PC-3 (cell line): ENCODE data around the gene SIPA1. TPM values are rescaled to one million over a fixed set of nuclear protein-coding genes. Genes with fewer than 3 reads are reported as not detected.
"Not testable (repeated sequence)": the region's sequence is repeated elsewhere in the genome, so short reads cannot be mapped to it uniquely, and the experiment has no call there.

ENCODE experiments used
- ATAC-seq: fragments of 200-7000 bp; cut with Tn5 transposase; 2 replicates; pipeline ENCODE4 v1.9.1; 2020; ENCODE audit warnings: mild to moderate bottlenecking, moderate library complexity
- BruUV-seq: library from RNA; stranded (reverse); fragments of 400-500 nt; replicated peaks from 2 replicates; lab custom pipeline; 2021; lab: Mats Ljungman, UMichigan
- CTCF ChIA-PET: fragments of 300-600 bp; sonication (Branson Sonifier 250); formaldehyde crosslinking; loops from one replicate; lab custom pipeline; 2022; ENCODE audit warnings: antibody characterized with exemption; lab: Charles Lee
- POLR2A ChIA-PET: fragments of 300-600 bp; sonication (Branson Sonifier 250); formaldehyde crosslinking; loops from one replicate; lab custom pipeline; 2022; ENCODE audit warnings: antibody characterized with exemption; ENCODE audit not compliant: unreplicated experiment; lab: Charles Lee
- DNase-seq: peaks from one replicate; pipeline ENCODE4 v3.0.0-alpha.2; 2015
- H2AFZ ChIP-seq: fragments of 300-600 bp; sonication (generic); 2 replicates; pipeline ENCODE4 v1.6.0; 2016; ENCODE audit warnings: antibody characterized with exemption, low read length
- H3F3A ChIP-seq: fragments of 300-600 bp; sonication (generic); one replicate; pipeline ENCODE4 v1.6.0; 2017; ENCODE audit warnings: antibody characterized with exemption, low read length, control low read depth, mild to moderate bottlenecking; ENCODE audit not compliant: unreplicated experiment
- H3K27ac ChIP-seq: fragments of 300-600 bp; sonication (generic); 2 replicates; pipeline ENCODE4 v1.5.1; 2016; ENCODE audit warnings: mild to moderate bottlenecking, low read length
- H3K27me3 ChIP-seq: fragments of 300-600 bp; sonication (generic); 2 replicates; pipeline ENCODE4 v1.6.1; 2016; ENCODE audit warnings: low read length, mixed read lengths
- H3K36me3 ChIP-seq: fragments of 300-600 bp; sonication (generic); 2 replicates; pipeline ENCODE4 v1.6.1; 2016; ENCODE audit warnings: low read depth, mixed run types, low read length, mixed read lengths
- H3K4me1 ChIP-seq: fragments of 300-600 bp; sonication (generic); 2 replicates; pipeline ENCODE4 v1.5.1; 2016; ENCODE audit warnings: low read length; ENCODE audit not compliant: insufficient read depth
- H3K4me2 ChIP-seq: fragments of 300-600 bp; sonication (generic); 2 replicates; pipeline ENCODE4 v1.6.0; 2016; ENCODE audit warnings: low read length
- H3K4me3 ChIP-seq: fragments of 300-600 bp; sonication (generic); 2 replicates; pipeline ENCODE4 v1.5.1; 2016; ENCODE audit warnings: mild to moderate bottlenecking, low read length, mixed read lengths
- H3K79me2 ChIP-seq: fragments of 300-600 bp; sonication (generic); 2 replicates; pipeline ENCODE4 v1.6.1; 2017; ENCODE audit warnings: low read length, mixed read lengths
- H3K9ac ChIP-seq: fragments of 300-600 bp; sonication (generic); 2 replicates; pipeline ENCODE4 v1.6.0; 2016; ENCODE audit warnings: mild to moderate bottlenecking, low read length
- H3K9me2 ChIP-seq: fragments of 300-600 bp; sonication (generic); replicated peaks from 2 replicates; pipeline ENCODE4 v1.6.1; 2016; ENCODE audit warnings: mixed run types, low read length, mixed read lengths
- H3K9me3 ChIP-seq: fragments of 300-600 bp; sonication (generic); 2 replicates; pipeline ENCODE4 v1.6.1; 2016; ENCODE audit warnings: low read length, mixed read lengths
- H4K20me1 ChIP-seq: fragments of 300-600 bp; sonication (generic); 2 replicates; pipeline ENCODE4 v1.6.1; 2016; ENCODE audit warnings: low read length, mixed read lengths
- CTCF ChIP-seq: fragments of 300-600 bp; sonication (generic); conservative IDR thresholded peaks from 2 replicates; pipeline ENCODE4 v1.5.1; 2017; ENCODE audit warnings: antibody characterized with exemption, low read depth, mild to moderate bottlenecking, low read length
- EZH2 ChIP-seq: fragments of 300-600 bp; sonication (generic); IDR thresholded peaks from one replicate; pipeline ENCODE4 v1.6.1; 2017; ENCODE audit warnings: antibody characterized with exemption, mild to moderate bottlenecking, low read length; ENCODE audit not compliant: unreplicated experiment
- EZH2phosphoT487 ChIP-seq: fragments of 300-600 bp; sonication (generic); IDR thresholded peaks from 2 replicates; pipeline ENCODE4 v1.6.1; 2018; ENCODE audit warnings: mild to moderate bottlenecking, antibody characterized with exemption, low read length, borderline replicate concordance
- intact Hi-C: fragments of 100-400 bp; cut with micrococcal nuclease; formaldehyde crosslinking; loops from 2 replicates; pipeline ENCODE4 v1.9.0; 2023
- total RNA-seq: library from RNA; depleted of rRNA; stranded (reverse); fragments of >200 nt; gene quantifications from 2 replicates; pipeline ENCODE4 v1.2.3, GENCODE V29; 2014

SIPA1 gene
- total RNA-seq, 1 experiment from 2014 or later, result 113 TPM

- ChIA-PET CTCF (no interaction called here), POLR2A (no interaction called here)
- DNase-seq, result no peak
- ATAC-seq, result no peak
- no peak overlapping the region for H3K4me2 ChIP-seq
- no TSS peak for BruUV-seq
- H3K9me3 ChIP-seq, result no peaks in the 10 kb centered on the region
- H3K27me3 ChIP-seq, result no peaks in the 10 kb centered on the region
- intact Hi-C loops, result no loop called here
- no peak for TF ChIP-seq EZH2phosphoT487
- TF ChIP-seq CTCF, result no peak
- no peak for TF ChIP-seq EZH2
- H2AFZ ChIP-seq, result no peak overlapping the region
- H3K9me2 ChIP-seq, result no peaks in the 10 kb centered on the region
- peaks cover 30% of the 10 kb centered on the region for H3K79me2 ChIP-seq
- no peaks in the 10 kb centered on the region for H3F3A ChIP-seq
- peaks cover 24% of the 10 kb centered on the region for H3K4me1 ChIP-seq
- no peak overlapping the region for H3K9ac ChIP-seq
- no peak overlapping the region for H3K4me3 ChIP-seq
- peaks cover 11% of the 10 kb centered on the region; the same call in 1 of the 2 replicates for H4K20me1 ChIP-seq
- H3K36me3 ChIP-seq, result peaks cover 46% of the 10 kb centered on the region
- no peak overlapping the region for H3K27ac ChIP-seq
These were observed 19.5 kb downstream of the SIPA1 start for GRCh38 chr11:65657426-65657825.

GRCh38 chr11:65658174-65659021, 20.5 kb downstream of the SIPA1 start:
- H3K79me2 ChIP-seq, result peaks cover 32% of the 10 kb centered on the region
- H3K9me3 ChIP-seq, result no peaks in the 10 kb centered on the region
- H3K9me2 ChIP-seq, result no peaks in the 10 kb centered on the region
- ChIA-PET CTCF (no interaction called here), POLR2A (no interaction called here)
- H2AFZ ChIP-seq, result no peak overlapping the region
- H4K20me1 ChIP-seq, result peaks cover 11% of the 10 kb centered on the region; the same call in 1 of the 2 replicates
- TF ChIP-seq EZH2, result no peak
- H3K27ac ChIP-seq, result no peak overlapping the region
- H3K4me3 ChIP-seq, result no peak overlapping the region
- peaks cover 18% of the 10 kb centered on the region for H3K4me1 ChIP-seq
- no peak overlapping the region for H3K4me2 ChIP-seq
- BruUV-seq, result no TSS peak
- ATAC-seq (no peak), DNase-seq (no peak)
- intact Hi-C loops, result no loop called here
- no peaks in the 10 kb centered on the region for H3K27me3 ChIP-seq
- H3K36me3 ChIP-seq, result peaks cover 46% of the 10 kb centered on the region
- no peak overlapping the region for H3K9ac ChIP-seq
- no peaks in the 10 kb centered on the region for H3F3A ChIP-seq

GRCh38 chr11:65660038-65660437, 22.1 kb downstream of the SIPA1 start:
- Histone ChIP-seq H3K9me3 (no peaks in the 10 kb centered on the region), H4K20me1 (peaks cover 11% of the 10 kb centered on the region; the same call in 1 of the 2 replicates), H3K4me2 (no peak overlapping the region), H3F3A (no peaks in the 10 kb centered on the region), H3K9ac (no peak overlapping the region), H3K79me2 (peaks cover 32% of the 10 kb centered on the region), H3K36me3 (peaks cover 46% of the 10 kb centered on the region), H3K27me3 (no peaks in the 10 kb centered on the region), H2AFZ (no peak overlapping the region), H3K4me3 (no peak overlapping the region), H3K27ac (no peak overlapping the region), H3K9me2 (no peaks in the 10 kb centered on the region), H3K4me1 (peaks cover 18% of the 10 kb centered on the region)
- intact Hi-C loops, result no loop called here
- DNase-seq (no peak), ATAC-seq (no peak)
- no peak for TF ChIP-seq EZH2
- TF ChIP-seq EZH2phosphoT487, result no peak
- no peak for TF ChIP-seq CTCF
- CTCF ChIA-PET, result no interaction called here
- POLR2A ChIA-PET, result no interaction called here
- no TSS peak for BruUV-seq

GRCh38 chr11:65660908-65661307, 23.0 kb downstream of the SIPA1 start:
- DNase-seq, ATAC-seq, H3K27ac ChIP-seq, H2AFZ ChIP-seq, POLR2A ChIA-PET, H3K9me2 ChIP-seq, H3K9ac ChIP-seq, H3K27me3 ChIP-seq, CTCF ChIA-PET, H3F3A ChIP-seq, H3K9me3 ChIP-seq, intact Hi-C loops, BruUV-seq: not testable (repeated sequence)
- Histone ChIP-seq H3K36me3 (peaks cover 41% of the 10 kb centered on the region), H3K4me3 (peak overlapping the region; percentile 91; the same call in 1 of the 2 replicates), H3K4me1 (peaks cover 18% of the 10 kb centered on the region), H3K79me2 (peaks cover 32% of the 10 kb centered on the region), H3K4me2 (peak overlapping the region; percentile 99), H4K20me1 (peaks cover 11% of the 10 kb centered on the region; the same call in 1 of the 2 replicates)
